ENCODE results near the gene INHBB. TPM values are rescaled to one million over a fixed set of nuclear protein-coding genes. Genes with fewer than 3 reads are reported as not detected.

INHBB gene
- total RNA-seq, 1 donor from 2014 or later, result not detected

- H3K27me3 Mint-ChIP-seq (ENCODE audit: low read depth), result peaks cover 33% of the 10 kb centered on the region
- peaks cover 2% of the 10 kb centered on the region for H3K4me1 Mint-ChIP-seq
- no peak overlapping the region for H3K27ac Mint-ChIP-seq
- no peak for TF ChIP-seq CTCF (IDR thresholded peaks at IDR 0.05; ENCODE audit: unreplicated experiment)
- no peaks in the 10 kb centered on the region for H3K36me3 Mint-ChIP-seq
- DNase-seq (ENCODE audit: low spot score in 2 of 2, unreplicated experiment in 2 of 2), result no peak
- H3K9me3 Mint-ChIP-seq, result no peaks in the 10 kb centered on the region
- H3K4me3 Mint-ChIP-seq, result no peak overlapping the region
These were observed 35.3 kb downstream of the INHBB start for GRCh38 chr2:120381192-120381591.

GRCh38 chr2:120381661-120382060, 35.7 kb downstream of the INHBB start:
- H3K36me3 Mint-ChIP-seq, result no peaks in the 10 kb centered on the region
- DNase-seq (ENCODE audit: low spot score in 2 of 2, unreplicated experiment in 2 of 2), result no peak
- peaks cover 30% of the 10 kb centered on the region for H3K27me3 Mint-ChIP-seq (ENCODE audit: low read depth)
- no peak overlapping the region for H3K27ac Mint-ChIP-seq
- no peaks in the 10 kb centered on the region for H3K9me3 Mint-ChIP-seq
- H3K4me3 Mint-ChIP-seq, result no peak overlapping the region
- no peak for TF ChIP-seq CTCF (IDR thresholded peaks at IDR 0.05; ENCODE audit: unreplicated experiment)
- H3K4me1 Mint-ChIP-seq, result no peaks in the 10 kb centered on the region

- H3K9me3 Mint-ChIP-seq, result no peaks in the 10 kb centered on the region
- no peaks in the 10 kb centered on the region for H3K4me1 Mint-ChIP-seq
- peaks cover 27% of the 10 kb centered on the region for H3K27me3 Mint-ChIP-seq (ENCODE audit: low read depth)
- no peaks in the 10 kb centered on the region for H3K36me3 Mint-ChIP-seq
- H3K4me3 Mint-ChIP-seq, result no peak overlapping the region
- DNase-seq (ENCODE audit: low spot score in 2 of 2, unreplicated experiment in 2 of 2), result no peak
- no peak for TF ChIP-seq CTCF (IDR thresholded peaks at IDR 0.05; ENCODE audit: unreplicated experiment)
- H3K27ac Mint-ChIP-seq, result no peak overlapping the region
These were observed 36.7 kb downstream of the INHBB start for GRCh38 chr2:120382541-120383144.

GRCh38 chr2:120383191-120383590, 37.3 kb downstream of the INHBB start:
- Mint-ChIP-seq H3K9me3 (no peaks in the 10 kb centered on the region), H3K27me3 (ENCODE audit: low read depth) (peaks cover 21% of the 10 kb centered on the region), H3K4me1 (no peaks in the 10 kb centered on the region), H3K27ac (no peak overlapping the region), H3K4me3 (no peak overlapping the region), H3K36me3 (no peaks in the 10 kb centered on the region)
- DNase-seq (ENCODE audit: low spot score in 2 of 2, unreplicated experiment in 2 of 2), result no peak
- TF ChIP-seq CTCF (IDR thresholded peaks at IDR 0.05; ENCODE audit: unreplicated experiment), result no peak

GRCh38 chr2:120383631-120384340, 37.9 kb downstream of the INHBB start:
- no peak overlapping the region for H3K27ac Mint-ChIP-seq
- no peaks in the 10 kb centered on the region for H3K36me3 Mint-ChIP-seq
- DNase-seq (ENCODE audit: low spot score in 2 of 2, unreplicated experiment in 2 of 2), result no peak
- no peaks in the 10 kb centered on the region for H3K9me3 Mint-ChIP-seq
- TF ChIP-seq CTCF (IDR thresholded peaks at IDR 0.05; ENCODE audit: unreplicated experiment), result no peak
- peaks cover 16% of the 10 kb centered on the region for H3K27me3 Mint-ChIP-seq (ENCODE audit: low read depth)
- H3K4me1 Mint-ChIP-seq, result no peaks in the 10 kb centered on the region
- no peak overlapping the region for H3K4me3 Mint-ChIP-seq
